GM21619 (cell line): Measurements from ENCODE around the gene TNFAIP8.
A peak's percentile ranks its signal among the peaks of the same experiment; 100 is the strongest.

Source experiments
- ATAC-seq: cut with Tn5 transposase; IDR thresholded peaks from one replicate; pipeline ENCODE4 v1.9.1; 2021; ENCODE audit not compliant: unreplicated experiment

The TNFAIP8 gene

DNA sequence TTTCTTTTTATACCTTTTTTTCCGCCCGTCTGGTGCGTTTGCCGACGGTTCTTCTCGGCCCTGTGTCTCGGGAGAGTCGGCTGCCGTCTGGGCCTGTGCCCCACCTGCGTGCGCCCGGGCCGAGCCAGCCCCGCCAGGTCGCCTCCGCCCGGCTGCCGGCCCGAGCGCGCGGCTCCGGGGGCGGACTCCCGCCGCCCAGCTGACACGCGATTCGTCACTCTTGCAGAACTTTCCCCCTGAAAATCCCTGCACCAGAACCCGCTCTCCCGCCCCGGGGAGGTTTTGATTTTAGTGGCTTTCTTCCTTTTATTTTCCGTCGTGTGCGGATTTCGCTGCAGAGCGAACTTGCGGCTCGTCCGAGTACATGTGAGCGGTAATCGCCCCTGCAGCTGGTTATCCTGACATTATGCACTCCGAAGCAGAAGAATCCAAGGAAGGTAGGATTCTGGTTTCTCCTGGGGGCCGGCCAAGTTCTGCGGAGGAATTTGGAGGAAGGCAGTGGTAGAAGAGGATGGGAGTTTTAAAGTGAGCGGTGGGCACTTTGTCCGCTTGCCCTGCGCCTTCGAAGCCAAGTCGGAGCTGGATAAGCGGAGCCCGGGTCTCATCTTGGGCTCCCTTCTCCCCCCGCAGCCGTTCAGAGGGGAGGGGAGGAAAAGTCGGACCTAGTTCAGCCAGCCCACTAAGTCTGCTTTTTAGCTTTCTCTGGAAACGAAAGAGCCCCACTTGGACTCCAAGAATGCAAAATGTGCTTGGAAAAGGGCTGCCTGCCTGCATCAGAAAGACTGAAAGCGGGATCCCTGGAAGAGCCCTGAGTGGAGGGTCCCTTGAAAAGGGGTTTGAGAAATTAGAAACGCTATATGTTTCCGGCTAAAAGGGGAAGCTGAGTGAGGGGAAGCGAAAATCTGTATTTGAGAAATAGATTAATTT is at the start of gene TNFAIP8:
TSS of gene TNFAIP8 (plus strand) at position 335 of the 927 bp plus-strand sequence. CDS start at position 407, 72 bp downstream.
- ATAC-seq, result peak; percentile 39

DNA sequence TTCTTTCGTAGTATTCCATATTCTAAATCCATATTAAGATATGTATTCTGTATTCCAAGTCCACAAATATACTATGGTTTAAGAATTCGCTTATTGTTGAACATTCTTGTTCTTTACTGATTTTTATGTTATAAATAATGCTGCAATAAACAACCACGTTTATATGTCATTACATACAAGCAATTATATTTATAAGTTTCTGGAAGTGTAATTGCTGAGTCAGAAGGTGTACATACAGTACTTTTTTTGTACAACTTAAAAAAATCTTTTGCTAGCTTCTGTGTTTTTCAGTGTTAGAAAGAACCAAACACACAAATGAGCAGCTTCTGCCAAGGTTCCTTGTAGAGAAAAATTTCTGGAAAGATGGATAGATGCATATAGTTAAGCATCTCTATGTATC is 48.6 kb upstream of the TNFAIP8 start:
- no peak for ATAC-seq

DNA sequence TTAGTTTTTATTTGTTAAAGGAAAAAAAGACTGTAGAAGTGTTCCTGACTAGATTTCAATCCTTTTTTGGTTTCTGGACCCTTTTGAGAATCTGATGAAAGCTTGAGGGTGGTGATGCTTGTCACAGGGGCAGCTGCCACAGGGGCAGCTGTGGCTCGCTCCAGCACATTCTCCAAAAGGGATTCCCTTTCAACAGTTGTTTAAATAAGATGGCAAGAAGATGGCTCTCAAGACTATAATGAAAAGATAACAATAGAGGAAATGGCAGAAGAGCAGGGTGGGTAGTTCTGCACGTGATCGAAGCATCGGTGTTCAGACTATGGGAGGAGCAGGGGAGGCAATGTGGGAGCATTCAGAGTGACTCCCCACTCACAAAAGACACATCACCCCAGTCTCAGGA is 46.5 kb upstream of the TNFAIP8 start:
- peak; percentile 7 for ATAC-seq

DNA sequence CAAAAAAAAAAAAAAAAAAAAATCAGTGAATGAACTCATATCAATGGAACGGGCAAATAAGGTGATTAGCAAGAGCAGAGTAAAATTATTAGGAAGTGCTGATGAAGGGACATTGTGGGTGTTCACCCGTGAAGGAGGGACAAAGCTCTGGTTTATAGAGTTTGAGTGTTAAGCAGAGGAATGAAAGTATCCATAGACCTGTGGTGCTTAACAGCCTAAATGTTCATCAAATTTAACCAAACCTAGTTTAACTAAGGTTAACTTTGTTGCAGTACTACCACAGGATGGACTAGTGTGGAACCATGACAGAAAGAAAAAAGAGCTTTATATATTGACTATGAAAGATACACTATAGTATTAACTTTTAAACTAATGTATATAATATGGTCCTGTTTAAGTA is 44.1 kb upstream of the TNFAIP8 start:
- no peak for ATAC-seq

DNA sequence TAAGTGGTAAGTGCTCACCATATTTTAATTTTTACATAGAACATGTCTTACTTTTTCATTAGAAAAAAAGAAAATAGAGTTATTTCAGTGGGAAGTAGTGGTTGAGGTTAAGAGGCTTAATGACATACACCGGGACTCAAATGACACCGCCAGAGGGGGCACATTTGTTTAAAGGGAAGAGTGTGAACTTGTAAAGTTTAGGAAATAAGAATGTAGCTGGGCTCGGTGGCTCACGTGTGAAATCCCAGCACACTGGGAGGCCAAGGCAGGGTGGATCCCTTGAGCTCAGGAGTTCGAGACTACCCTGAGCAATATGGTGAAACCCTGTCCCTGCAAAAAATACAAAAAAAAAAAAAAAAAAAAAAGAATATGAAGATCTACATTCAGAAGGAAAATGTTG is 43.4 kb upstream of the TNFAIP8 start:
- ATAC-seq, result no peak

DNA sequence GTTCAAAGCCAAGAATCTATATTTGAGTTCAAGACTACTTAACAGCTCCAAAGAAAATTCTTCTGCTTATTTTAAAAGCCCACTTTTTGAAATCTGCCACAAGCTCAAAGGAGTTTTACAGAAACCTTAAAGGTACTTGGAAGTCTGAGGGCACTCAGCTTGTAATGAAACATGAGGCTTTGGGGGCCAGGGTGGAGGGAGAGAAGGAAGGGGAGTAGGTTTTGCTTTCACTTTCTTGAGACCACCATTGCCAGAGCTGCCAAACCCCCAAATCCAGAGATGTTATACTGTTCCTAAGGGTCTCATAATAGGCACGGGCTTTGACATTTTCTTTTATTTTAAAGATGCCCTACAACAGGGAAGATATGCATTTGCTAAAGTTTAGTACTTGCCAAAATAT is 42.6 kb upstream of the TNFAIP8 start:
- no peak for ATAC-seq

DNA sequence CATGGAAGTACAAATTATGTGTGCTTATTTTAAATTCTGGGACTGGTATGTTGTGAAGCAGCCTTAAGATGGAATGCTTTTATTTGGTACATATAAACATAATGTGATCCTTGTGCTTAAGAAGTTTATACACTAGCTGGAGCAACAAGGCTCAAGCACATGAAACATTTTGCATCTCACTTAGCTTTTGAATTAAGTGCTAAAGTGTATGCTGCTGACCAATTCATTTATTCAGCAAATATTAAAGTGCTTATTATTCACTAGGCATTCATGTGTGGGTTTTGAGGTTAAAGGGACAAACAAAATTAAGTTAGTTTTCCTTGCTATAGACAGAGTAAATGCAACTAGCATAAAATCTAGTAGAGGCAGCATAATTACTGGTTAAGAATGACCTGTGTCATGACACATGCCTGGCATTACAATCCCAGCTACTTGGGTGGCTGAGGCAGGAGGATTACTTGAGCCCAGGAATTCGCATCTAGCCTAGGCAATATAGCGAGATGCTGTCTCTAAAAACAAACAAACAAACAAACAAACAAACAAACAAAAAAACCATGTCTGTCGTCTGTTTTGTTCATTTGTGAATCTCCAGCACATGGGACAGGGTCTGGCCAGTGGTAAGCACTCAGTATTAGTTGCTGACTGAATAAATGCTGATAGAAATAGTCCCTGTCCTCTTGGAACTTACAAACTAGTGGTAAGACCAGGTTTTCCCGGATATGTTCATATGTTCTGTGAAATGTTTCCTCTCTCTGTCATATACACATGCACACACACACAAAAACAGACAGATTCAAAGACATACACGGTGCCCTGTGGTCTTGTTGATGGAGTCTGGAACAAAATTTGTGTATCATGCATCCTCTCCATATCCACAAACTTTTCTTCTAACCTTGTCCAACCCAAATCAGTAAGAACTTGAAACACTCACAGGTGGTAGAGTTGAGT is 41.9 kb upstream of the TNFAIP8 start:
- ATAC-seq, result no peak

DNA sequence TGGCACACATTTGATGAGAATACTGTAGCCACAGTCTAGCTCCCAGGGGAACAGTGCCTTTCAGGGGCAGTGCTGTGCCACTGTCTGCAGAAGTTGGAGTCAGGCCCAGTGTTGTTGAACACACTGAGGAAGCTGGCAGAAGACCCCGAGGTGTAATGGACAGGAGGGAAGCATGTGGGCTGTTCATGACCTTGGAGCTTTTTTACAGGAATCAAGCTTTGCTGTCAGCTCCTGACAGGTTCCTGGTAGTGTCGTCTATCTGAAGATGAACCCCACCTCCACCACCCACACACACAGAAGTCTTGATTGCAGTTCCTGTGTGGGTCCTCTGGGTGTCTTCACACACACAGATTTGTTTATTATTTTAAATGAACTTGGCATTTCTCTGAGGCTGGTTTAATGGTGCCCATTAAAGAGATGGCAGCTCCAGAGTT is 40.3 kb upstream of the TNFAIP8 start:
- ATAC-seq, result peak; percentile 78

DNA sequence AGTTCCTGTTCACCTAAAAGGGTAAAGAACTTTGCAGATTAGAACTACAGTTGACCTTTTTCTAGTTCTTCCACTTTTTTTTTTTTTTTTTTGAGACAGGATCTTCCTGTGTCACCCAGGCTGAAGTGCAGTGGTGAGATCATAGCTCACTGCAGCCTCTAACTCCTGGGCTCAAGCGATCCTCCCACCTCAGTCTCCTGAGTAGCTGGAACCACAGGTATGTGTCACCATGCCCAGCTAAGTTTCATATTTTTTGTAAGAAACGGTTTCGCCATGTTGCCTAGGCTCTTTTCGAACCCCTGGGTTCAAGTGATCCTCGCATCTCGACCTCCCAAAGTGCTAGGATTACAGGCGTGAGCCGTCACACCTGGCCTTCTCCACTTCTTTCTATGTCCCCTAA is 39.7 kb upstream of the TNFAIP8 start:
- no peak for ATAC-seq

DNA sequence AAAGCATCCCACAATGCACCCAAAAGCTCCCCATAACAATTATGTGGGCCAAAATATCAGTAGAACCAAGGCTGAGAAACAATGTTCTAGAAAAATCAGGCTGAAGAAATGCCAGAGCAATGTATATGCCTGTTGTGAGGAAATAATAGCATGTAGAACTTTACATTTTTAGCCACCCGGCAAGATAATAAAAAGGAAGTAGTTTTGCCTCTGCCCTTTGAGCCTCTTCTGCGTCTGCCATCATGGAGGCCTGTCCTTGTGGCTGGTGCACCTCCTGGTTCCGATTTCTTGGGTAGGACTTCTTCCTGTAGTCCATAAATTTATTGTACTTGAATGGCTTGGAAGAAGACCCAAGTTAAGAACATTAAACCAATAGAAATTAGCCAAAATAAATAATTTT is 38.9 kb upstream of the TNFAIP8 start:
- ATAC-seq, result no peak

DNA sequence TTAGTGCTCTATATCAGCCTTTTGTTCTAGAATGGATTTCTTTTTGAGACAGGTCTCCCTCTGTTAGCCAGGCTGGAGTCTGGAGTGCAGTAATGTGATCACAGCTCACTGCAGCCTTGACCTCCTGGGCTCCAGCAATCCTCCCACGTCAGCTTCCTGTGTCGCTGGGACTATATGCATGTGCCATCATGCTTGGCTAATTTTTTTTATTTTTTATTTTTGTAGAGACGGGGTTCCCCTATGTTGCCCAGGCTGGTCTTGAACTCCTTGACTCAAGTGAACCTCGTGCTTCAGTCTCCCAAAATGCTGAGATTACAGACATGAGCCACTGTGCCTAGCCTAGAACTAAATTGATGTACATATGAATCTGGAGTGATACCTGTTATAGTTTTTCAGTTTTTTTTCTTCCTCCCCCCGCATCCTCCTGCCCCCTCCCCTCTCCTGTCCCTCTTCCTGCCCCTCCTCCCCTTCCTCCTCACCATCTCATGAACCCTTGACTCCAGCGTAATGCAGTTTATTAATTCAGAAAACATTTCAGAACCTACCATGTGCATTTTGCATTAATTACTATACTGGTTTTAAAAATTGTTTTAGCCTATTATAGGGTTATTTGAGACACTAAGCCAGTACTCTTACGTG is 37.4 kb upstream of the TNFAIP8 start:
- peak; percentile 44 for ATAC-seq

DNA sequence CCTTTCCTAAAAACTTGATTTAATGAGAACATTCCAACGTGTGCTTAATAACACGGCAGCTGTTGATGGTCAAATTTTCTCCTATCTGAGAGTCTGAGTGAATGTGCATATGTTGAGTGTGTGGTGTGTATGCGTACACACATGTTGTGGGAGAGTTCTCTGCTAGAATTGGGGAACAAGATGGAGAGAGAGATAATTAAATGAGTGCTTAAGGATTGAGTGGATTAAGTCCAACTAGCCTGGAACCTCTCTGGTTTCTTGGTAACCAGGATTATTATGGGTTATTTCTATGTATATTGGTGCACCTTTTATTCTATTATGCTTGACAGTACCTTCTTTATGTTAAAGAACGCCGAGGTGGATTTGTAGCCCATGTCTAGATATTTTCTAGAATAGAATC is 36.4 kb upstream of the TNFAIP8 start:
- ATAC-seq, result no peak

DNA sequence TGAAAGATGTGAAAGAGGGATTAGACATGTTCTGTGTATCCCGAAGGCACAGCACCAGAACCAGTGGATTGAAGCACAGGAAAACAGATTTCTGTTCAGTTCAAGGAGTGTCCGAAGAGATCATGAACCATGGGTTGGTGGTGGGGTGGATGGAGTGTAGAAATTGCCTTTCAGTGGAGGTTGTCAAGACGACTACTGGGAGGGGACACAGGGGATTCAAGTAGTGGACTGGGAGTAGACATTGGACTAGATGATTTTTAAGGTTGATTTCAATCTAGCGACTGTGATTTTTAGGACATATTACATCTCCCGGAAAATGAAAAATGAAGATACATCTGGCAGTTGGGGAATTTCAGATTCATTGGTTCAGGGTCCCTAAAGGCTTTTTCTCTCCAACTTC is 35.9 kb upstream of the TNFAIP8 start:
- no peak for ATAC-seq

DNA sequence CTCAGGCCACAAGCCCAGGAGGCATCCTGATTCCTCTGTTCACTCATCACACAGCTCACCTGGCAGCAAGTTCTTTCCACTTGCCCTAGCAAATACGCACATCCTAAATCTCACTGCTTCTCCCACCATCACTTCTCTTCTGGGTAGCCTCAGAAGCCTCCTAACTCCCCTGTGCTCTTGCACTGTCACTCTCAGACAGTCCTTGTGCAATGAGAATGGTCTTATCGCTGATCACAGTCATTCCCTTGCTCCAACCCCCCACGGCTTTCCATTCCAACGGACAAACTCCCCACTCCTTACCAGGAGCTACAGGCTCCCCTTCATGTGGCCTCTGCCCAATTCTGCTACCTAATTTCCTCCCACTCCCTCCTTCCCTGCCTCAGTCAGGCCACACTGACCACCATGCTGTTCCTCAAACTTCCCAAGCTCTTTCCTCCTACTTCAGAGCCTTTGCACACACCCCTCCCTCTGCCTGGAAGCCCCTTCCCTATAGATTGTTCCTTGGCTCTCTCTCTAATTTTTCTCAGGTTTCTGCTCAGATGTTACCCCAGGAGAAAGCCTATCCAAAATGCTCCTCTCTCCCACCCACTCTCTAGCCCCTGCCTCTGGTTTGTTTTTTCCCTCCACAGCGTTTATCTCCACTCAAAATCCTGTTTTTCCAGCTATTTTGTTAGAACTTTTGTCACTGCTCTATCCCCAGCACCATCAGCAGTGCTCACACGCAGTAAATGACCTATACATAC is 34.1 kb upstream of the TNFAIP8 start:
- ATAC-seq, result no peak

DNA sequence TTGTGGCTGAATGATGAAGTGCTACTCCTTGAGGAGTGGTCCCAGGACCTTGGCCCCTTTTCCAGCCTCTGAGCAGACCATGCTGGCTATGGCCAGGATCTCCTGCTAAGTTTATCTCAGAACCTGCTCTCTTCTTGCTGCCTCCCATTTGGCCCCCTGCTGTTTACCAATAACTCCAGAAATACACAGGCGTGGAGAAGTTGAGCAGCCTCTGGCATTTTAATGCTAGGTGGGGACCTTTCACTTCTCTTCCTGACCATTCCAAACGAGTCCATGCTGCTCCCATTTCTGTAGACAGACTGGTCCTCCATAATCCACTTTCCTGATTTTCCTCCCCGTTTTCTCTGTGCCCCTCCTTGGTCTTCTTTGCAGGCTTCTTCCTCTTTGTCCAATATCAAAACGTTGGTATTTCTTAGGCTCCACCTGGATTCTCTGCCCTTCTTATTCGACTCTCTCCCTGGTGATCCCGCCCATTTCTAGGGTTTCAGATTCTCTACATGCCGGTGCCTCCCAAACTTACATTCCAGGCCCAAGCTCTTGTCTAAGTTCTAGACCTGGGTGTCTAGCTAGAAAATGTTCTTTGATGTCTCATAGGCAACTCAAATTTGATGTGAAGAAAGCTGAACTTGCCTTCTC is 33.4 kb upstream of the TNFAIP8 start:
- no peak for ATAC-seq

DNA sequence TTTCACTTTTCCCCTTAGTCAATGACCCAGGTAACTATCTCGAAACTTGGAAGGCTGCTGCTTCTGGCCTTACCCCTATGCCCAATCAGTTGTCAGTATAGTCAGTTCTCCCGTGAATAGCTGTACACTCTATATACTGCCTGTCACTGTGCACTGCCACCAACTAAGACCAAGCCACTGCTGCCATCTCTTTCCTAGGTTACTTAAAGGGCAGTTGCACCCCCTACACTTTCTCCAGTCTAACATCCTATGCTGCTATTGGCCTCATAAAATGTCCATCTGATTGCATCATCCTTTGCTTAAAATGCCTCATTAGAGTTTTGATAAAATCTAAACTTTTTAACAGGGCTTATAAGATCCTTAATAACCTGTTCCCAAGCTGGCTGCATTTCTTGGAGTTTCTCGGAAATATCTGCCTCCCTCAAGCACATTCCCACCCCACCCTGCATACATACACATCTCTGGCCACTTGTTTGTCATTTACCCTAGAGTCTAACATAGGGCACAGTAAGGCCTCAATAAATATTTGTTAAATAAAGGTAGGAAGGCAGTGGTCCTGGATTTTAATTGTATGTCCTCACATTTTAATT is 32.8 kb upstream of the TNFAIP8 start:
- peak; percentile 40 for ATAC-seq

DNA sequence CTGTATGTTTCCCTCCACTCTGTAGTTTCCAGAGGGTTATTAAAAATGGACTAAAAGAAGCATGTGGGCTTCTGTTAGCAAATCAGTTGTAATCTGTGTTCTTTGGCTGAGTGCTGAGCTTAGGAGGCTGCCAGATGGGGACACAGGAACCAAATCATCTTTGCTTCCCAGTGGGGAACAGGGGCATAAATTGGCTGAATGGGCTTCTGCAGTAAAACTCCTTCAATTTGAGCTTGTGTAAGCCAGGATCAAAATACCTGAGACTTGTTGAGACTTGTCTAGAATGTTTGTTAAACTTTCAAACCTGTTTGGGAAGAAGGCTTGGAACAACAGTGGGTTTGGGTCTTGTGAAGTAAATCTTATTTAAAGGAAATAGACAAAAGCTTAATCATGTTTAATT is 32.2 kb upstream of the TNFAIP8 start:
- no peak for ATAC-seq

DNA sequence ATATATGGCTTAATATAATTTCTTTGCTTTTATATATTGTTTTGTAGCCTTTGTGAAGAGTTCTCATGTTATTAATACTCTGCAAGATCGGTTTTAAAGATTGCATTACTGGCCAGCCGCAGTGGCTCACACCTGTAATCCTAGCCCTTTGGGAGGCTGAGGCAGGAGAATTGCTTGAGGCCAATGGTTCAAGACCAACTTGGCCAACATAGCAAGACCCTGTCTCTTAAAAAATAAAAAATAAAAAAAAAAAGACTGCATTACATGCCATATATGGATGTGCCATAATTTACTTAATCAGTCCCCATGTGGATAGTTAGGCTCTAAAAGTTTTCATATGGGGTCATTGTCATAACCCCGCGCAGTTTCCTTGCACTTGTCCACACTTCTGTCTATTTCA is 31.0 kb upstream of the TNFAIP8 start:
- no peak for ATAC-seq

DNA sequence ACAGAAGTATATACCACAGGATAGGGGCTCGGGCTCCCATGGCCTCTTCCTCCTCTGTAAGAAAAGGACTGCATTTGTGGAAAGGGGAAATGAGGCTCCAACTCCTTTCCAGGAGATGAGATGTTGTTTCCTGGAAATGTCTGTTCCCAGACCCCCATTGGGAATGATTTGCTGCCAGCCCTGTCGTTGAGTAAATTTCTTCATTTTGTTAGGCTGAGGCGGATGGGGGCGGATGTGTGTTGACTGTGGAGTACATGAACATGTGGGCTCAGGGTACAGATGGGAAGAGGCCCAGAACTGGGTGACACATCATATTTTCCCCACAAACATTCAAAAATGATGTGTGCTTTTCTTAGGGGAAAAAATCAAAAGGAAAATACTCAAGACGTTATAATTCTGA is 28.8 kb upstream of the TNFAIP8 start:
- no peak for ATAC-seq
